ENCODE data around the gene DMD.
"Not testable (repeated sequence)": the region's sequence is repeated elsewhere in the genome, so short reads cannot be mapped to it uniquely, and the experiment has no call there.

The DMD gene

DNA sequence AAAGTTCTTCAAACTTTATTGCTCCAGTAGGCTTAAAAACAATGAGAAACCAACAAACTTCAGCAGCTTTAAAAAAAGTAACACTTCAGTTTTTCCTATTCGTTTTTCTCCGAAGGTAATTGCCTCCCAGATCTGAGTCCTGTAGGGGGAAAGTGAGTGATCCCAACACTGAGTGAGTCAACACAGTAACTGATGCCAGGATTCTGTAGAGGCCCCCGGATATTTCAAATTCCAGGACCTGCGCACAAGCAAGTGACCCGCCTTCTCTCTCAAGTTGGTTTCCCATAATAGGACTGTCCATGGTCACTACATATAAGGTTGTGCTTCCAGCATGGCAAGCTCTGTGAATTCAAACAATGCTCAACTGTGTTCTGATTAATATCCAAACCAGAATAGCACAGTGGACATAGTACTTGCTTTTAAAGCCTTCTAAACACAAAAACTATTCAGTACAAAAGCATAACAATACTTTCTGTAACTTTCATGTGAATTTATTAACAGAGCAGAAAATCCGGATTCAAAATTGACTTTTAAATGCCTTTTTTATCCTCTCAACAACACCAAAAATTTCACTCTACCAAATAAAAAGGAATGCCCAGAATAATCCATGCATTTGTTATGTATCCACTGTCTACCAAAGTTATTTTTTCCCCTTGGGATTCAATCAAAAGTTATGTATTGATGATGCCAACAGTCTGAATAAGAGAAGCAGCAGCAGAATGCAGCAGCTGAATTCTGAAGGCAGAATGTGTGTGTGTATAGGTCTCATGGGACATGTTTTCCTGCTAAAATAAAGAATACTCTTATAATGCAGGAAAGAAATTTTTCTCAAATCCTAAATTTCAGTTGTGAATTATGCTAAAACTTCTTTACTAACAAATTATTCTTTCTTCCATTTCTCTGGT is at the start of gene DMD:
Gene DMD, minus strand, starts transcription at position 194 of the 905 bp plus-strand sequence. CDS start 237 bp downstream, outside the sequence.
- DNase-seq (ENCODE audit: low read depth), result no peak

DNA sequence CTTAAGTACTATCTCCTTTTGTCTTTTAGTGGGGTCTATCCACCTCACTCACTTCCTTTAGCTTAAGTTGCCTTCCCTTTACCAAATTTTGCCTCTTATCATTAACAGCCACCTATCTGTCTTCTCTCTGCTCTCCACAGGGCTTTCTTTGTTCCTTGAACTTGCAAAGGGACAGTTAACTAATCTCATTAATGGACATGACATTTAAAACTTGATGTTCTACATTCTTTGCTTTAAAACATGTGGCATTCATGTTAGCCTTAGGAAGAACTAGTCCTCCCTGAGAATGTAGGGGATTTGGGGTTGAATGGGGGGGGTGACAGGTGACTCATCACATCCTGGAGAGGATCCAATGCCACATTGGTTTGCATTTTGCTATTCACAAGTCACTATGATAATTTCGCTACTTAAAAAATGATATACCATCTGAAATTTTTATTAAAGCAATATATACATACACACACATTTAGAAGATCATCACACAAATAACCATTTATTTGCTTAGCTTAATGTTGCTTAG is 41.0 kb upstream of the DMD start:
- no peak for DNase-seq (ENCODE audit: low read depth)

DNA sequence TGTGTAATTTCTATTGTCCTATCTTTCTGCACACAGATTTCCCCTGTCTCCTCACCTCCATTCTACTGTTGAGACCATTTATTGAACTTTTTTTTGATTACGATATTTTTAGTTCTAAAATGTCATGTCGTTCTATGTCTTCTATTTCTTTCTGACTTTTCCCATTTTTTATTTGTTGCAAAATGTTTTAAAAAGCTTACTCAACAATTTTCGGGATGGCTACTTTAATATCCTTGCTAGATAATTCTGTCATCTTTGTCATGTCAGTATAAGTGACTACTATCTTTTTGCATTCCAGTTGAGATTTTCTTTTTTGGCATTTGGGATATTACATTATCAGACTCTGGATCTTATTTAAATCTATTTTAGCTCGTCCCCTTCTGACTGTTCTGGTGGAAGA is 7.5 kb upstream of the DMD start:
- no peak for DNase-seq (ENCODE audit: low read depth)

DNA sequence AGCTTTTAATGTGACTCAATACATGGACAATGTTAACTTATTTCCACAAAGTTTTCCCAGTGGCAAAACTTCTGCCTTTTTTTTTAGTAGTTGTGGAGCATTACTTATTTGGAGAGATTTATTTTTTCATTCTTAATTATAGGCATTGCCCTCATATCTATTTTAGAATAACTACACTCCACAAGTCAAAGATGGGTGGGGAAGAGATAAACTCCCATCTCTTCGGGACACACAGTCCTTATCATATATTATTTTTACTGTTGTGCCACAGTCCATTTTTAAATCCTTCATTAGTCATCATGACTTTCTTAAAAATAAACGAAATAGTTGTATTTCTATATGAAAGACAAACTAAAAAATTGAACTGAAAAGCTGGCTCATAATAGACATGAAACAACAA is 1.2 kb downstream of the DMD start:
- DNase-seq (ENCODE audit: low read depth), result no peak

DNA sequence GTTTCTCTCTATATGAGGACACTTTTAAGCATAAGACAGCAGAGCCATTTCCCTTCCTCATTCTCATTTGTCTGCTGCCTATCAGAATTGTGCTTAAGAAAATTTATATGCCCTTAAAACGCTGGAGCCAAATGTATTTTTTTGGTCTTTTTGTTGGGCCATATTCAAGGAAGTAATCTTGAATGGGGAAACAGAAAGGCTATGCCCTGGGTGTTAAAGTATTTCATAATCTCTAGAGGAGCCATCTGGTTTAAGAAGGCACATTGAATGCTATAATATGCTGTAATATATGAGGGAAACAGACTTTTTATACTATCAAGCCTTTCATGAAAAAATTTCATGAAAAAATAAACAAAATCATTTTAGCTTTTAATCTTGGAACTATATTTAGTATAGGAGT is 4.3 kb downstream of the DMD start:
- no peak for DNase-seq (ENCODE audit: low read depth)

DNA sequence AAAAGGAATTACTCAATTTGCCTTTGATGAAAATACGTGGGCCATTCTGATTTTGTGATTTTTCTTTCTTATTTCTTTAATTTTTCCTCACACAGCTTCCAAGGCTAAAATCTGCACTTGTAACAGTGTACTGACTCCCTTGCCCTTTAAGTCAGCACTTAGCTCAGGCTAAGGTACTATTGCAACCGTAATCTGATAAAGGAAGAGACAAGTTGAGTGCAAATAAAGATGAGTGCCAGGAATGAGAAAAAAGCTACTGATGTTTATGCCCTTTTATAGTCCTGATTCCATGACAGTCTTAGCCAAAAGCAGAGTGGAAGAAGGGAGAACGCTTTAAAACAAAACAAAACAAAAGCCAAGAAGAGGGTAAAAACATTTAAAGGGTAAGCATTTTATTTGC is 6.0 kb downstream of the DMD start:
- DNase-seq (ENCODE audit: low read depth), result no peak

DNA sequence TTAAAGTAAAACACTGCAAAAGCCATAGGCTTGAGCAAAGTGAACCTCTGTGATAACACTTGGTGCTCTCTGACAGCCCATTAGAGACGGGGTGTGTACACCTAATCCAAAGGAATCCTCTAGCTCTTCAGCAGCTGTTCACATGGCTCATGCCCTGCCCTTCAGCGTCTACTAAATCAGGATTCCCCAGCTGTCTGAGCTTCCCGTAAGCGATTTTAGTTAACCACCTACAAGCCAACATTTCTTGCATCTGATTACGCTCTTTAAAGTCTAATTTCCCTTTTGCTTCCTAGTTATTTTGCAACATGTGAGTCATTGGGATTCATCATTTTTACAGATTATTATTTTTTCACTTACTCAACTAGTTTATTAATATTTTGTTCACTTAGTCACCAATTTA is 6.5 kb downstream of the DMD start:
- DNase-seq (ENCODE audit: low read depth), result no peak

DNA sequence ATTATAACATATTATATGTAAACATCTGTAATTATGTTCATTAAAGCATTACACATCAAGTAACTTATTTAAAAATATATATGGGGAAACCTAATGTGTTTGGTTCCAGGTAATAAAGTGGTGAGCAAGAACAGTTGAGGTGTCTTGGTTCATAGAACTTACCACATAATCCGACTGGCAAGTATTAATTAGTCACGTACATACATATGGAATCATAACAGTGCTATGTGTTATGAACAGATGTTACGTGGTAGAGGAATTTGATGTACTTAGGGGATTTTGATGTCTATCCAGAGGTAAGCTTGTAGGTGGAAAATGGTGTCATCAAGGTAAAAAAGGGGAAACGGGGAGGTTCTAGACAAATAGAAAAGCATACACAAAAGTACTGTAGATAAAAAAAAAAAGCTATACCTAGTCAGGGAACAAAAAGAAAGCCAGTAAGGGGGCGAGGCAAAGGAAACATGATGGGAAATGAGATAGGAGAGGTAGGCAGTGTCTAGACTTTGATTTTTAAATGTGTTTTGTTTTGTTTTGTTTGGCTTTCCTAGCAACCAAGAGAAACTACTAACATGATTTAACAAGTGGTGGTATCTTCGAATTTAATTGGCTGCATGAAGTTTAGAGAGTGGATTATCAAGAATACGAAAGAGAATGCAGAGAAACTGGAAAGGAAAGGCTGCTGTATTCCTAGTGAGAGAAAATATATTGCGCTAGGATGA is 12.6 kb downstream of the DMD start:
- no peak for DNase-seq (ENCODE audit: low read depth)

DNA sequence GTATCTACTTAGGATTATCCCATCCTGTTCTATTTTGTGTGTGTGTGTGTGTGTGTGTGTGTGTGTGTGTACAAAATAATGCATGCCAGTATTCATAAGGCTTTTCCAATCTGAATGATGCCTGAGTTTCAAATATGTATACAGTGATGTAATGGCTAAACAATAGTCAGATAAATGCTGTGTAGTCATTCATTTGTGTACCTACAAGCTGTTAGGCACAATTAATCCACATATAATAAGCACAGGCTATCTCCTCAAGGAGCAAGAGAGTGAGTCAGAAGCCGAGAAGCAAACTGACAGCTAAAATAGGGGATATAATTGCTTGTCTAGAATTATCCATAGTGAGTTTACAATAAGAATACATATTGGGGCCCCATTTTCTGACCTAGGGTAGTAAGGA is 15.7 kb downstream of the DMD start:
- DNase-seq (ENCODE audit: low read depth), result no peak

DNA sequence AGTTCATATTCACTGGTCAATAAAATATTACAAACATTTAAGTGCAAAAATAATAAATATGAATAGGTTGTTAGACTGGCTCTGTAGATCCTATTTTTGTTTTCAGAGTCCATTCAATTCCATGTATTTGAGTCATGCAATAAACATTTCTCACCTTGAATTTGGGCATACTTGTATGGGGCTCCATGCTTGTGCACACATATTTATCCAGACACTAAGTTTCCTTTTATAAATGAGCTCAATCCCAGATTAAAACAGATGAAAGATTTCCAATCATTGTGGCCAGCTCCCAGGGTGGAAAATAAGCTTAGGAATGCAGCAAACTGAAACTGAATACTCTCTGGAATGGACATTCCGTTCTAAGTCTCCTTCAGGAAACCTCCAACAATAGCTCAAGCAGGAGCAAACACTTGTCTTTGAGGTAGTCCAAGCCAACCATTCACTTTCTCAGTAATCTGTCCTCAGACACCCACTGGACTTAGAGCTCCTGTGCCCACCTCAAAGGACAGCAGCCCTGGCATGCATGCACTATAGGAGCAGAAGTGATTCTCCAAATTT is 16.4 kb downstream of the DMD start:
- no peak for DNase-seq (ENCODE audit: low read depth)

DNA sequence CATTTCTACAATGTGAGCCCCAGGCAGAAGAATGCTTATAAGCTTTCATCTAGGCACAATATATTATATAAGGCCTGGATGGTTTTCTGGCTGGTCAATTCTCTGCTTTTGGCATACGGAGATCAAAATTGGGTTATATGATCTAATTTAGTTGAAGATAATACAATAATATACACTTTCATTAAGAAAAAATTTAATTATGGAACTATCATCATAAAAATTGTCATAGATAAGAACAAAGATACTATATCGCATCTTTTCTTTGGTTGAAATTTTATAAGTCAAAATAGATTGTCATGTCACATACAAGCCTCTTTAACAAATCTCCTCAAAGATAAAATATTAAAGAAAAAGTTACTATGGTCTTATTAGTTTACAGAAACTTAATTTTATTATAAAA is 17.1 kb downstream of the DMD start:
- DNase-seq (ENCODE audit: low read depth), result no peak

DNA sequence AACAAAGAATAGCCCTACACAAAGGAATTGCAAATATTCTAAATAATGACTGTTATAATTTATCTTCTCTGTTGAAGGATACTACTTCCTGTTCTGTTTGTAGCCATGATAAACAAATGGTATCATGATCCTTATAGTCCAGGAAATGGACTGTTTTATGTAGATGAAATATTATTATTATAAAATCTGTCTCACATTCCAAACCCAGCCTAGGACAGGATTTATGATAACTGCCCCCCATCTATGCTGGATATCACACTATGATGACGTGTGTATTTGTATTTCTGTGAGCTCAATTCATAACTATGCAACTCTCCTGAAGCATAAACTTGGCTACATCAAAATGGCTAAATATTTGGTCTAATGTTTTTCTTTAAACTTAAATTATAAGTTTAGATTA is 21.3 kb downstream of the DMD start:
- no peak for DNase-seq (ENCODE audit: low read depth)

DNA sequence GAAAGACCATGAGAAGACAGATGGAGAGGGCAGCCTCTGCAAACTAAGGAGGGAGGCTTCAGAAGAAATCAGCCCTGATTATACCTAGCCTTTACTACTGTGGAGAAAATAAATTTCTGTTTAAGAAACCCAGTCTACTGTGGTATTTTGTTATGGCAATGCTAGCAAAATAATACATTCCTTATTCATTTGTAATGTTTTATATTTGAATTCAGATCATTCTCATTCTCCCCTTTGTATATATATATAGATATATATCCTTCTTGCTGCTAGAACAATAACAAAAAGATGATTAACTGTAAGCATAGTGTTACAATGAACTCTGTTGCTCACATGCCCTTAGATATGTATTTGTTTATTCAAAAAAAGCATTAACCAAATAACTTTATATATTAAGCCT is 22.5 kb downstream of the DMD start:
- DNase-seq (ENCODE audit: low read depth), result no peak

DNA sequence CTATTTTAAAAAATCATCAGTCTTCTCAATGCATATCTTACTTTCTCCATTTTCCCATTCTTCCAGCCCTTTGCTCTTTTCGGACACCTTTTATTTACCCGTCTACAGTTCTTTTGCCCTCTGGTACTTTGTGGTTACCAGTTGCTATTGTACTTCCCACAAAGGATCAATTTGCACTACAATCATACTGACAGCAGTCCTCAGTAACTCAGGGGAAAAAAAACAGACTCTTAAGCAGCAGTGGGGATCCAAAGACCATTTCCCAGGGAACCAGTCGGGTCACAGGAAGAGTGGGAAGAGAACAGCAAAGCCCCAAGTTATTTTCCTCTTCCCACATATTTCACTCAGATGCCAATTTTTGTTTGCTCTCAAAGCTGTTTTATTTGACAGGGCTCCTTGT is 23.1 kb downstream of the DMD start:
- DNase-seq (ENCODE audit: low read depth), result no peak

DNA sequence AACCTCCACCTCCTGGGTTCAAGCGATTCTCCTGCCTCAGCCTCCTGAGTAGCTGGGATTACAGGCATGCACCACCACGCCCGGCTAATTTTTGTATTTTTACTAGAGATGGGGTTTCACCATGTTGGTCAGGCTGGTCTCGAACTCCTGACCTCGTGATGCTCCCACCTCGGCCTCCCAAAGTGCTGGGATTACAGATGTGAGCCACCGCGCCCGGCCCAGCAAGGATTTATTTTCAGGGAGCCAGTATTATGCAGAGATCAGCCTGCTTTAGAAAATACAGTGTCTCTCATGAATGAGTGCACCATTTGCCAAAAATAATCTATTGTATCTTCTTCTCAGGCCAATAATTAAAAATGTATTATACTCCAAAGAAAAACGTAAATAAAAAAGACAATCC is 26.5 kb downstream of the DMD start:
- DNase-seq (ENCODE audit: low read depth), result not testable (repeated sequence)

DNA sequence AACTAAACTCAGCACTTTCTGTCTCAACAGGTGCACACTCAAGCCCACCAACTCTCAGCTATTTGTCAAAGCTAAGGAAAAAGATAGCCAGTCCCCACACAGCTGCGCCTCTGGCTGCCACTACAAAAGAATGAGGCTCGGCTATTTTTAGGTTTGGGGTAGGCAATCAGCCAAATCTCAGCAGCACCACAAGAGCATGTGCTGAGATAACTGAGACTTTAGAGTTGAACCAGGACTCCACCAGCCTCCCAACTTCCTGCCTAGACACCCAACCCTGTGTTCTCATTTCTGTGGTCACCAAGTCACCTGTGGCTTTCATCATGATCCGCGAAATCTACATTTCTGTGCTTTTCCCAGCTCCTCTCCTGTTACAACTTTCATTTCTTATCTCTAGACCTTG is 28.0 kb downstream of the DMD start:
- no peak for DNase-seq (ENCODE audit: low read depth)

DNA sequence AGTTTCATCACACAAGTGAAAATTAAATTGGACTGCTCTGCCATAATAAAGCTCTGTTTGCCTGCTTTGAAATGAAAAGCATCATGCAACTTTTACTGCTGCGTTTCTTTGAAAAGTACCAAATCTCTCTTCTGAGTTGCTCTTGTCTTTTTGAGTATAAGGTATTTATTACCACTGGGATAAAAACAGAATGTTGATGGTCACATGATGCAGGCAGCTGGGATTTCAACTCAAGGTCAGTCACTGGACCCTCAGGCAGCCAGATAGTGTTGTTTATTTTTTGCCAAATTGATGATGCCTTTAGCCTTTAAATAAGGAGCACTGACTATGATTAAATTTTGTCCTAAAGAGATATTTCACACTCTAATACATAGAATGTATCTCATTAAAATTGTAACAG is 32.7 kb downstream of the DMD start:
- no peak for DNase-seq (ENCODE audit: low read depth)

DNA sequence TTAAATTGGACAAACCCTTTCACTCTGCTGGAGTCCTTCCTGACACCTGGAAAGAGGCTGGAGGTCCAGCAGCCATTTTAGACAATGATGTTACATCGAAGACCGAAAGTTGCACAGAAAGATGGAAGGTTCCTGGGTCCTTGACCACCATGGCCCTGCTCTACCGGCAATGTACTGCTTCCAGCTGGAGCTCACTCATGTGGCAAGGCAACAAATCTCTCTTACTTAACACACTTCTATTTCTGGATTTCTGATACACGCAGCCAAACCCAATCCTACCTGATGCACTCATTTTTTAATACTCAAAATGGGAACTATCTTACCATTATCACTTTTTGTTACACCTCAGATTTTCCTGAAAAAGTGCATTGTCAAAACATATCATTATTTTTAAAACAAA is 33.1 kb downstream of the DMD start:
- DNase-seq (ENCODE audit: low read depth), result no peak

DNA sequence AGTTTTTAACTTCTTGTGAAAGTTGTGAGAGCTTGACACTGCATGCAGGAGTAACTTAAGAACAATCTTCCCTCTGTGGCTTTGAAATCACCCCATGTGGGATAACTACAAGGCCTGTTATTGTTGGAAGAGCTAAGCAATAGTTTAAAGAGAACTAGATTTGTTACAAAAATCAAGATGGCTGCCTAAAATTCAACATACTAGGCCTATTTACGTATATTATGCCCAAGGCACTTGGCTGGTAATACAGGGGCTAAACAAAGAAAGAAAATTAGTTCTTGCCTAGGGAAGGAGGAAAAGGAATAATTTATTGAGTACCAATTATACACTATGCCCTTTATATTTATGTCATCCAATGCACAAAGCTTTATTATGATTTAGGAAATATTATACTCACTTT is 36.1 kb downstream of the DMD start:
- no peak for DNase-seq (ENCODE audit: low read depth)

DNA sequence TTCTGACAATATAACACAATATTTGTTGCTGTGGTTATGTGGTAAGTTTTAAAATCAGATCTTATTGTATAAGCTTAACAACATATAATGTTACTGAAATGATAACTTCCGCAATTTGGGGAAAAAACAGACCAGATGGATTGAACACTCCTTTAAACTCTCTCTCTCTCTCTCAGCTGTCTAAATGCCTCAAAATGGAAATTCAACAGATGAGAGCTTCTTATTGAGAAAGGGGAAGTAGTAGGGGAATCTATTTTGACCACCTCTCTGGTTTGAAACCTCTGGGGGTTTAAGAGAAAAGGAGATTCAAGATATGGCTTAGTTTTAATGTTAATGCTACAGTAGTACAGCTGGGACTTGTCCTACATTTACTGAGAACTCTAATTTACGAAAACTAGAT is 40.3 kb downstream of the DMD start:
- DNase-seq (ENCODE audit: low read depth), result no peak

DNA sequence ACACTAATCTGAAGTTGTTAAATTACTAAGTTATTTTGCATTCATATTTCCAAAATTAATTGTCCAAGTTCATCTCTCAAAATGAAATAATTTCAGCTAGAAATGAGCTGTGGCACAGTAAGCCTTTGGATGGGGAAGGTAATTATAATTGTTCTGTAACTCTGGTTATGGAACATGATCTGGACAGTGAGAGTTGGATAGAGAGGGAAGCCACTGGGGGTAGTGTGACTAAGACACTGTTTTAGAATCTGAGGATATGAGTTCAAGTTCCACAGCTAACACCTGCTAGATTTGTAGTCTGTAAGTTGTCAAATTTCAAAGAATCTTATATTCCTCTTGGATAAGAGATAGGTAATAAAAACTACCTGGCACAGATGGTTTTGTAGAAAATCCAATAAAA is 49.5 kb downstream of the DMD start:
- DNase-seq (ENCODE audit: low read depth), result no peak

DNA sequence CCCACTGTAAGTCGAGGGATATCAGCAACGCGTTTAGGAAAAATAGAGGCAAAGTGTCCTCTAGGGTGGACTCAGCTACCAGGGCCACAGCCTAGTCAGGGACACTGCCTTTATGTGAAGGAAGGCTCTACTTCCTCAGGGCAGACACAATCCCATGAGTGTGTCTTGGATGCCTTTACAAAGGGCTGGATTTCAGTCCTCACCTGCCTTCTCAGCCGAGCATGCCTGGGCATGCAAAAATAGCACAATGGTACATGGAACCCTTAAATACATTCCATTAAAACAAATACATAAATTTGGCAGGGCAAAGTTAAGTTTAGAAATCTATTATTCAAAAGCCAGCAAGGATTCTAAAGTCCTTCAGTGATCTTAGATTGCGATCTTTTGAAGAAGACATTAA is 51.1 kb downstream of the DMD start:
- DNase-seq (ENCODE audit: low read depth), result no peak

DNA sequence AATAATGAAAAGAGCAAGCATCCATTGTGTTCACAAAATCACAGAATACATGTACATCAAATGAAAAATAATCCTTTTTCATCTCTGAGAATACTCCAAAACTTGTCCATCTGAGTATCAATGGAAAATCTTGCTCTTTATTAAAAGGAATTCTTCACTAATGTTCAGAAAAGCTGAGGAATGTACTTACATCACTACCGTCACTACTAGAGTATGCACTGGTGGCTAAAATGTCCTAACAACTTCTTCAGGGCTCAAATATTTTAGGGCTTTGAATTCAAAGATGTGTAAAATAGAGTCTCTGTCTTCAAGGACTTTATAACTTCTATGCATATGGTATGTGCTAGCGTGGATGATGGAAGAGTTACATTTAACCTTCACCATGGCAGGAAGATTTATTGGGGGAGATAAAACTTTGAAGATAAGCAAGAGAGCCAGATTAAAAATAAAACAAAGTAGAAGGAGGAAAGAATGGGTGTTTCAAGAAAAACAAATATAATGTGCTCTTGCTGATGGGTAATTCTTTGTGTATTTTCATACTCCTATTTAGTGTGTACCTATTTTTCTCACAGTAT is 55.1 kb downstream of the DMD start:
- DNase-seq (ENCODE audit: low read depth), result no peak

Data from CMK (cell line).